Activated T-cell treated with anti-CD3 and anti-CD28 coated beads for 24 hours (primary cell): ENCODE results near the gene PRSS8.
"Not testable (repeated sequence)": the region's sequence is repeated elsewhere in the genome, so short reads cannot be mapped to it uniquely, and the experiment has no call there.

ENCODE experiments used
- DNase-seq: peaks from one replicate; pipeline ENCODE4 v3.0.0-alpha.2; 2020; ENCODE audit warnings: low read depth

Gene PRSS8

DNA sequence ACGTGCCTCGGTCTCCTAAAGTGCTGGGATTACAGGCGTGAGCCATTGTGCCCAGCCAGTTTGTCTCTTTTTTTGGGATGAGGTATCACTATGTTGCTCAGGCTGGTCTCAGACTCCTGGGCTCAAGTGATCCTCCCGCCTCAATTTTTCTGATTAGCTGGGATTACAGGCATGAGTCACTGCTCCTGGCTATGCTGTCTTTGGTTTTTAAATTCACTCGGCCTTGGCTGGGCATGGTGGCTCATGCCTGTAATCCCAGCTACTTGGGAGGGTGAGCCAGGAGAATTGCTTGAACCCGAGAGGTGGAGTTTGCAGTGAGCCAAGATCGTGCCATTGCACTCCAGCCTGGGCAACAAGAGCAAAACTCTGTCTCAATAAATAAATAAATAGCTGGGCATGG, 8.9 kb upstream of the PRSS8 start:
- DNase-seq, result not testable (repeated sequence)

DNA sequence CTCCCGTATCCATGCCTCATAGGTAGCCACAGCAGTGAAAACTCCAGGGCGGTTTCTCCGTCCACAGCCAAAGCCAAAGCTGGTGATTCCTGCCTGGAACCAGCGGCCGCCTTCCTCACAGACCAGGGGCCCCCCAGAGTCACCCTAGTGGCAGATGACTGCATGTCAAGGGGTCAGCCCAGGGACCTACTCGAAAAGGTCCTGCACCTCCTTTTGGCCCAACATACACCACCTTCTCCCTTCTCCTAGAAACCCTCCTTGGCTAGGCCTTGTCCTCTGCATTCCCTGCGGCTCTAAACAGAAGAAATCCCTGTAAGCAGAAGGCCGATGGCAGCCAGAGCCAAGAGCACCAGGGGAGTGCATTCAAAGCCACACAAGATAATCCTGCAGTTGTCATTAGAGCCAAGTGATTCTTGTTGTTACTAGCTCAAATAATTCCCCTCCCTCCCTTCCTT, 8.2 kb upstream of the PRSS8 start:
- DNase-seq, result no peak

DNA sequence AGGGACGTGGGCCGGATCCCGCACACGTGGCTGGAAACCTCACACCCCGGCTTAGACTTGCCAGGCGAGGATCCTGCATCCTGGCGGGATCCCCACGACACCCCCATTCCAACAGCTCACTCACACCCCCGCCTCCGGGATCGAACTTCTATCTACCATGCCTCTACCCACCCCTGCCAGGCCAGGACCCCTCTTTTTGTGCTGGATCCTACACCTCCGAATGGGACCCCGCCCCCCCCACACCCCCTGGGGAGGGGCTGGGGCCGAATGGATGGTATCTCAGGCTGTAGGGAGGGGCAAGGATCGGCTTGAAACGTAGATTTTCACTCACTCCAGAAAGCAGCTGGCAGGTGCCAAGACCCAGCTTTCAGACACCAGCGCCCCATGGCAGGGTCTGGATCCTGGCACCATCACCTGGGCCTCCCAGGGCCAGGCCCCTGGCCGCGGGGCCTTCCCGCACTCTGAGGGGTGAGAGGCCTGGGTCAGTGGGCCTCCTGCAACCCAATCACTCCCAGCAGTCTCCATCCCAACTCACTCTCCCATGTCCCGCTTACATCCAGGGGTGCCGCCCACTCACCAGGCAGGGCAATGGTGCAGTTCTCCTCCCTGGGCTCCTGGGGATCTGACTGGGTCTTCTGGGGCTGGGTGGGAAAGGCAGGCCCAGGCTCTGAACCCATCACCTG, 7.6 kb upstream of the PRSS8 start:
- DNase-seq, result no peak

- peak; percentile 98 for DNase-seq
Observed at GRCh38 chr16:31142109-31143010, 6.8 kb upstream of the PRSS8 start.

DNA sequence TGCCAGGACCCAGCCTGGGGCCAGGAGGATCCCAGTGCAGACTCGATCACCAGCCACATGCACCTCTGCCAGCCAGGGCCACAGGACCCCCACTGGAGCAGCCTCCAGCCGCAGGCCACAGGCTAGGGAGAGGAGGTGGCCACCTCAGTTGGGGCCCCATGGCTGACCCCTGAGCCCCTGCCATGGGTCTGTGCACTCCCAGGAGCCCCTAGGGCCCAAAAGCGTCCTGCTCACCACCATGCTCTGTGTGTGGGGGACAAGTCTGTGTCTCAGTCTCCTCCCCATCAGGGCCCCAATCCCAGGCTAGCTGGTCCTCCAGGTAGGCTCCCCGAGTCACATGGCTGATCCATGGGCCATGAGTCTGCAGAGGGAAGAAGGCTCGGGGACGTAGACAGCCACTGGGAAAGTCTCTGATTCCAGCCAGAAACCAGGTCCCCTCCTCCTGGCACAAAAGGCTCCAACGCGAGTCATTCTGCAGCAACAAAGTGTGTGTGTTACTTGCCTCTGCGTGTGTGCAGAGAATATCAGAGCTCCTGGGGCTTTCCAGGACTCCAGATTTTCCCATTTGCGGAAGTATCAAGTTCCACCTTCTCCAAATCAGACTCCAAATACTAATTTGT, 6.1 kb upstream of the PRSS8 start:
- DNase-seq, result no peak

- not testable (repeated sequence) for DNase-seq
Observed at GRCh38 chr16:31141071-31141469, 5.5 kb upstream of the PRSS8 start.

GRCh38 chr16:31138621-31139578, 3.4 kb upstream of the PRSS8 start:
- DNase-seq, result no peak

DNA sequence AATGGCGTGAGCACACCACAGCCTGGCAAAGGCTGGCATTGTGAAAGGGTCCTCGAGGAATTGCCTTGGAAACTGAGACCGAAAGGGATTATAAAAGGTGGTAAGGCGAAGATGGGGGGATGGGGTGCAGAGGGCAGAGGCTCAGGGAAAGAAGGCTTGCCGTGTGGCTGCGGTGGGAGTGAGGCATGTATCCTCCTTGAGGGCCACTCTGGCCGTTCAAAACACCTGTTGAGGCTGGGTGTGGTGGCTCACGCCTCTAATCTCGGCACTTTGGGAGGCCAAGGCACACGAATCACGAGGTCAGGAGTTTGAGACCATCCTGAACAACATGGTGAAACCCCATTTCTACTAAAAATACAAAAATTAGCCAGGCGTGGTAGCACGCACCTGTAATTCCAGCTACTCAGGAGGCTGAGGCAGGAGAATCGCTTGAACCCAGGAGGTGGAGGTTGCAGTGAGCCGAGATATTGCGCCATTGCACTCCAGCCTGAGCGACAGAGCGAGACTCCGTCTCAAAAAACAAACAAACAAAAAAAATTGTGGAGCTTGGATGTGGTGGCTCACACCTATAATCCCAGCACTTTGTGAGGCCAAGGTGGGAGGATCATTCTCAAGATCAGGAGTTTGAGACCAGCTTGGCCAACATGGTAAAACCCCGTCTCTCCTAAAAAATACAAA, 1.4 kb upstream of the PRSS8 start:
- not testable (repeated sequence) for DNase-seq

GRCh38 chr16:31136287-31136662, 748 bp upstream of the PRSS8 start:
- DNase-seq, result no peak

DNA sequence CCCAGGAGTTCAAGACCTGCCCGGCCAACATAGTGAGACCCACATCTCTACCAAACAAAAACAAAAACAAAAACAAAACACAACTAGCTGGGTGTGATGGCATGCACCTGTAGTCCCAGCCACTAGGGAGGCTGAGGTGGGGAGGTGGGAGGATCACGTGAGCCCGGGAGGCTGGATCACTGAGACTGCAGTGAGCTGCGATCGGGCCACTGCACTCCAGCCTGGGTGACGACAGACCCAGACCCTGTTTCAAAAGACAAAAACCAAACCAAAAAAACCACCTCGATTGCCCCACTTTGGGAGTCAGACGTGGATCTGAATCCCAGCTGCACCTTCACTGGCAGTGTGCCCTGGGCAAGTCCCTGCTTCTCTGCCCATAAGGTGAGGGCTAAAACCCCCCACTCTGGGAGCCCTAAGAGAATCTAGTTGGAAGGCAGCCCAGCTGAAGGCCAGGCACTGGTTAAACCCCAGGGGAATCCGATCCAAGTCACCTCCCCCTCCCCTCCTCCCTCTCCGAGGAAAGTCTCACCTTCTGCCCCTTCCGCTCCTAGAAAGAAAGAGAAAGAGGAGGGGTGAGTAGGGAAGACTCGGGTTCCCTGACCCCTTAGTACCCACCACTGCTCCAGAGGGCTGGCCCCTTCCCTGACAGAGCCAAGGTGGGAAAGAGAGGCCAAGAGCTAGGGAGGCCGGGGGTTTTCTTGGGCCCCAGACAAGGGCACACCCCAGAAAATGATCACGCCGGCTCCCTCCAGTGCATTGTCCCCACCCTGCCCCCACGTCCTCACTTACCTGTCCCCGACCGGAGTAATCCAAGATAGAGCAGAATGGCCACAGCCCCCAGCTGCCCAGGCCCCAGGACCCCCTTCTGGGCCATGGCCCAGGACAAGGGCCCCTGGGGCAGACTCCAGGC, 647 bp downstream of the PRSS8 start:
- no peak for DNase-seq

GRCh38 chr16:31134091-31134571, 1.4 kb downstream of the PRSS8 start:
- no peak for DNase-seq

GRCh38 chr16:31133046-31133501, 2.5 kb downstream of the PRSS8 start:
- DNase-seq, result no peak

GRCh38 chr16:31132303-31132979, 3.1 kb downstream of the PRSS8 start:
- no peak for DNase-seq

GRCh38 chr16:31131841-31132271, 3.7 kb downstream of the PRSS8 start:
- DNase-seq, result no peak

DNA sequence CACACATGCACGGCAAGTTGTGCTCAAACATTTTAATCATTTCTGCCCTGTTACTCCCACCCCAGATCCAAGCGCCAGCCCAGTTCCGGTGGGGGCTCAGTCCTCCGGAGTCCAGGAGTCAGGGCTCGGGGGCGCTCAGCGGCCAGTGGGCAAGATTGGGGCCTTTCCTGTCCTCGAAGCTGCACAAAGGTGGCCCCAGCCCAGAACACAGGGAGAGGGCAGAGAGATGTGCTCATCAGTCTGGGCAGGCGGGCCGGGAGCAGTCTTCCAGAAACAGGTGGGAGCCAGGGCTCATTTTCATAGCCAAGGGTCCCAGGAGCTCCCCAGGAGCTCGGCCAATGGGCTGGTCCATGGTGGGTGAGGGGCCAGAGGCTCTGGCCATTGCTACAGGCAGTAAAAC, 4.1 kb downstream of the PRSS8 start:
- DNase-seq, result no peak

DNA sequence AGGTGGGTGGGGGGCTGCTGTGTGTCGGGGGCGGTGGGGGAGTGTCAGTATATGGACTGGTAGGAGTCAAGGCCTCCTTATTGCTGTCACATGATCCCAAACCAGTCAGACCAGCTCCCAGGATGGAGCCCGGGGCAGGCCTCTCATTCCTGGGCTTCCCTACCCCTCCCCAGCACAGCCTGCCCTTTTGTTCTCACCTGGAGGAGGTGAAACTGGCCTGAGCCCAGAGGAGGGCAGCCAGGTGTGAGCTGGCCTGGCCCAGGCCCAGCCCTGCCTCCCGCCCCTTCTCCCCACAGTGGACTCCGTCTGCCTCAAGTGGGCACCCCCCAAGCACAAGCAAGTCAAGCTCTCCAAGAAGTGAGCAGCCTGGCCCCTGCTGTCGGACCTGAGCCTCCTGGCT, 4.6 kb downstream of the PRSS8 start:
- DNase-seq, result no peak

- DNase-seq, result no peak
Observed at GRCh38 chr16:31130336-31130891, 5.1 kb downstream of the PRSS8 start.

DNA sequence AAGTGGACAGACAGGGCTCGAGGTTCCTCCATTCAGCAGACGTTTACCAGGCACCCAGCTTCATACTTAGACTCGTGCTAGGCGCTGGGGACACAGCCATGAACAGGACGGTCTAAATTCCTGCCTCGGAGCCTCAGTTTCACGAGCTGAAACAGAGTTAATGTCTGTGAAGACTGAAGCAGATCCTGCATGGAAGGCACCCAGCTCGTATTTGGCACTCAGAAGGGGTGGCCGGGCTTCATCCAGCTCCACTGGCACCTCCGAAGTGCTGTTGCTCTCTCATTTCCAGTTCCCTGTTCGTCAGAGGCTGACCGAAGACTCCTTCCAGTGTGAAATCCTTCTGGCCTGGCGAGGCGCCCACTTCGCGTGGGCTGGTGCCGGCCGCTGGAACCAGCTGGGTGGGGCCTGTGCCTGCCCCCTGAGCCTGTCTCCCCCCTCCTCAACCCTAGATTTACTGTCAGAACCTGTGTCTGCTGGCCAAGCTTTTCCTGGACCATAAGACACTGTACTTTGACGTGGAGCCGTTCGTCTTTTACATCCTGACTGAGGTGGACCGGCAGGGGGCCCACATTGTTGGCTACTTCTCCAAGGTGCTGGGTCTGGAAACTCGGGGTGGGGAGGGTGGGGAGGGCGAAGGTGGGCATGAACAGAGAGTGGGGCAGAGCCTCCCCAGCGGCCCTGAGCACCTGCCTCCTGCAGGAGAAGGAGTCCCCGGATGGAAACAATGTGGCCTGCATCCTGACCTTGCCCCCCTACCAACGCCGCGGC, 5.8 kb downstream of the PRSS8 start:
- DNase-seq, result no peak
